H1 (cell line): ENCODE data around the gene NCOA6. TPM values are rescaled to one million over a fixed set of nuclear protein-coding genes. Genes with fewer than 3 reads are reported as not detected.

Source experiments
- CTCF ChIA-PET: fragments of 300-600 bp; sonication (Branson Sonifier 250); formaldehyde crosslinking; loops from one replicate; lab custom pipeline; 2021; ENCODE audit not compliant: partially characterized antibody; lab: Charles Lee
- POLR2A ChIA-PET: fragments of 300-600 bp; sonication (Branson Sonifier 250); formaldehyde crosslinking; loops from one replicate; lab custom pipeline; 2021; ENCODE audit warnings: inconsistent platforms; ENCODE audit not compliant: partially characterized antibody; lab: Charles Lee
- DNase-seq, 2 experiments: peaks; one replicate each; pipeline versions ENCODE4 v3.0.0 to v3.0.0-alpha.2; 2010 to 2022; ENCODE audit warnings: low spot score in 2 of 2, low read depth in 1 of 2, mixed read lengths in 1 of 2
- FAIRE-seq: peaks from 2 replicates; lab custom pipeline; 2011; peaks lifted over from hg19 to GRCh38; lab: Jason Lieb, UNC
- H2AFZ ChIP-seq: 2 replicates; pipeline ENCODE4 v1.8.1; 2012; ENCODE audit warnings: low read length, inconsistent platforms
- H2AK5ac ChIP-seq: 2 replicates; pipeline ENCODE4 v1.6.1; 2013; ENCODE audit warnings: low read depth, low read length
- H2BK120ac ChIP-seq: replicated peaks from 2 replicates; pipeline ENCODE3; 2013; ENCODE audit warnings: low read depth, low read length, inconsistent platforms
- H2BK12ac ChIP-seq: 2 replicates; pipeline ENCODE4 v1.6.1; 2013; ENCODE audit warnings: low read depth, low read length
- H2BK15ac ChIP-seq: 2 replicates; pipeline ENCODE4 v1.6.1; 2013; ENCODE audit warnings: low read length
- H2BK20ac ChIP-seq: 2 replicates; pipeline ENCODE4 v1.6.1; 2013; ENCODE audit warnings: low read length
- H2BK5ac ChIP-seq: 2 replicates; pipeline ENCODE4 v1.6.1; 2013; ENCODE audit warnings: low read depth, low read length
- H3K14ac ChIP-seq: 2 replicates; pipeline ENCODE4 v1.6.1; 2013; ENCODE audit warnings: inconsistent platforms; ENCODE audit not compliant: insufficient read length
- H3K18ac ChIP-seq: 2 replicates; pipeline ENCODE4 v1.6.1; 2013; ENCODE audit warnings: low read length; ENCODE audit errors: extremely low read depth
- H3K23ac ChIP-seq: 2 replicates; pipeline ENCODE4 v1.6.1; 2013; ENCODE audit warnings: inconsistent platforms; ENCODE audit not compliant: insufficient read length
- H3K23me2 ChIP-seq: 2 replicates; pipeline ENCODE4 v1.6.1; 2013; ENCODE audit warnings: low read depth, low read length
- H3K27ac ChIP-seq: 2 replicates; pipeline ENCODE4 v1.6.1; 2011; ENCODE audit warnings: low read depth, low read length, inconsistent platforms
- H3K27me3 ChIP-seq, 4 experiments: replicated peaks in 1 of 4; 1 replicate in 1 of 4; 2 replicates in 3 of 4; pipeline versions ENCODE4 v1.6.1 to v1.8.1; 2011 to 2013; ENCODE audit warnings: low read length in 3 of 4, mild to moderate bottlenecking in 3 of 4, inconsistent platforms in 2 of 4, mixed read lengths in 2 of 4, moderate library complexity in 1 of 4; ENCODE audit not compliant: control insufficient read depth in 3 of 4, insufficient read depth in 3 of 4; ENCODE audit errors: extremely low read depth in 1 of 4
- H3K36me3 ChIP-seq, 4 experiments: 2 replicates each; pipeline versions ENCODE4 v1.6.1 to v1.8.1; 2011 to 2013; ENCODE audit warnings: mild to moderate bottlenecking in 4 of 4, low read length in 3 of 4, moderate library complexity in 2 of 4, control low read depth in 1 of 4, inconsistent platforms in 1 of 4; ENCODE audit not compliant: insufficient read depth in 4 of 4, control insufficient read depth in 2 of 4
- H3K4ac ChIP-seq: replicated peaks from 2 replicates; pipeline ENCODE3; 2013; ENCODE audit warnings: low read length, low read depth, mixed read lengths, inconsistent platforms; ENCODE audit not compliant: insufficient read length
- H3K4me1 ChIP-seq, 4 experiments: replicated peaks in 1 of 4; 1 replicate in 1 of 4; 2 replicates in 3 of 4; pipeline versions ENCODE4 v1.6.1 to v1.8.1; 2011 to 2013; ENCODE audit warnings: low read length in 3 of 4, inconsistent platforms in 2 of 4, mixed read lengths in 1 of 4; ENCODE audit not compliant: insufficient read depth in 4 of 4, control insufficient read depth in 3 of 4
- H3K4me2 ChIP-seq, 2 experiments: 2 replicates each; pipeline versions ENCODE4 v1.6.1 to v1.8.1; 2011 to 2013; ENCODE audit warnings: low read depth in 2 of 2, low read length in 2 of 2, control low read depth in 1 of 2, inconsistent platforms in 1 of 2, mild to moderate bottlenecking in 1 of 2; ENCODE audit not compliant: insufficient read depth in 1 of 2
- H3K4me3 ChIP-seq, 4 experiments: fragments of 200-600, 300-600 bp in 1 of 4; sonication (generic), shearing (Covaris generic), sonication (Bioruptor Twin) in 1 of 4; 2 replicates each; pipeline versions ENCODE4 v1.5.1 to v1.8.1; 2011 to 2016; ENCODE audit warnings: low read length in 4 of 4, low read depth in 3 of 4, control low read depth in 2 of 4, inconsistent platforms in 2 of 4, mild to moderate bottlenecking in 2 of 4, mixed read lengths in 1 of 4, moderate library complexity in 1 of 4; ENCODE audit not compliant: insufficient read depth in 2 of 4; ENCODE audit errors: extremely low read depth in 1 of 4
- H3K56ac ChIP-seq: replicated peaks from 2 replicates; pipeline ENCODE3; 2013; ENCODE audit warnings: low read depth, mild to moderate bottlenecking, mixed read lengths, low read length, inconsistent platforms; ENCODE audit not compliant: insufficient read length
- H3K79me1 ChIP-seq: 2 replicates; pipeline ENCODE4 v1.6.1; 2013; ENCODE audit warnings: low read depth, low read length, control low read depth
- H3K79me2 ChIP-seq, 2 experiments: 2 replicates each; pipeline versions ENCODE4 v1.6.1 to v1.8.1; 2012 to 2013; ENCODE audit warnings: low read length in 2 of 2, mild to moderate bottlenecking in 2 of 2, inconsistent platforms in 1 of 2; ENCODE audit not compliant: insufficient read depth in 2 of 2, control insufficient read depth in 1 of 2
- H3K9ac ChIP-seq, 4 experiments: replicated peaks in 1 of 4; 1 replicate in 1 of 4; 2 replicates in 3 of 4; pipeline versions ENCODE4 v1.6.1 to v1.8.1; 2011 to 2013; ENCODE audit warnings: low read depth in 3 of 4, low read length in 3 of 4, control low read depth in 2 of 4, mild to moderate bottlenecking in 2 of 4, moderate library complexity in 2 of 4, inconsistent platforms in 1 of 4; ENCODE audit errors: extremely low read depth in 1 of 4
- H3K9me3 ChIP-seq, 2 experiments: 2 replicates each; pipeline versions ENCODE4 v1.6.1 to v1.8.1; 2012 to 2013; ENCODE audit warnings: mild to moderate bottlenecking in 2 of 2, moderate library complexity in 2 of 2, control low read depth in 1 of 2, inconsistent platforms in 1 of 2, low read depth in 1 of 2, low read length in 1 of 2, mixed read lengths in 1 of 2; ENCODE audit not compliant: insufficient read depth in 2 of 2
- H4K20me1 ChIP-seq, 2 experiments: replicated peaks in 1 of 2; 2 replicates each; pipeline versions ENCODE3 to v1.8.1; 2011 to 2013; ENCODE audit warnings: inconsistent platforms in 2 of 2, low read length in 2 of 2, mild to moderate bottlenecking in 1 of 2; ENCODE audit not compliant: insufficient read depth in 2 of 2, control insufficient read depth in 1 of 2
- H4K5ac ChIP-seq: 2 replicates; pipeline ENCODE4 v1.6.1; 2013; ENCODE audit warnings: low read length, low read depth, mixed read lengths, inconsistent platforms; ENCODE audit not compliant: insufficient read length
- H4K8ac ChIP-seq: 2 replicates; pipeline ENCODE4 v1.8.0; 2013; ENCODE audit warnings: mild to moderate bottlenecking, moderate library complexity, low read length, inconsistent platforms; ENCODE audit not compliant: insufficient read depth; ENCODE audit errors: extremely low read depth
- H4K91ac ChIP-seq: replicated peaks from 2 replicates; pipeline ENCODE3; 2013; ENCODE audit warnings: low read length, mixed read lengths, inconsistent platforms; ENCODE audit not compliant: insufficient read length
- CBX8 ChIP-seq: fragments of 300-800, 300-1000 bp; sonication (generic); IDR thresholded peaks from 2 replicates; pipeline ENCODE4 v1.7.1; 2016; ENCODE audit warnings: low read depth, low read length, borderline replicate concordance
- CTBP2 ChIP-seq: IDR thresholded peaks from 2 replicates; pipeline ENCODE4 v1.7.0; 2011; ENCODE audit warnings: borderline replicate concordance, mild to moderate bottlenecking, moderate library complexity, mixed read lengths, low read length; ENCODE audit not compliant: insufficient read depth, insufficient read length
- EZH2 ChIP-seq: fragments of 200-600 bp; sonication (generic); IDR thresholded peaks from 2 replicates; pipeline ENCODE4 v1.7.1; 2012; ENCODE audit warnings: low read depth, mild to moderate bottlenecking, moderate library complexity, low read length, inconsistent platforms; ENCODE audit not compliant: severe bottlenecking
- JUND ChIP-seq: IDR thresholded peaks from 2 replicates; pipeline ENCODE4 v1.6.1; 2011; ENCODE audit warnings: mild to moderate bottlenecking, improper control_type of control experiment, low read length
- KDM1A ChIP-seq: fragments of 200-600, 300-600 bp; sonication (generic); IDR thresholded peaks from 2 replicates; pipeline ENCODE4 v1.7.1; 2016; ENCODE audit warnings: mild to moderate bottlenecking, low read length, borderline replicate concordance
- NRF1 ChIP-seq: IDR thresholded peaks from 2 replicates; pipeline ENCODE4 v1.6.1; 2011; ENCODE audit warnings: mild to moderate bottlenecking, low read depth, low read length, improper control_type of control experiment
- POLR2A ChIP-seq, 2 experiments: IDR thresholded peaks; 1 replicate in 1 of 2; 2 replicates in 1 of 2; pipeline ENCODE4 v1.6.1; 2011; ENCODE audit warnings: low read depth in 2 of 2, low read length in 2 of 2, mild to moderate bottlenecking in 2 of 2; ENCODE audit errors: control extremely low read depth in 1 of 2
- POU5F1 ChIP-seq: IDR thresholded peaks from 2 replicates; pipeline ENCODE4 v1.6.1; 2011; ENCODE audit warnings: low read depth, mild to moderate bottlenecking, low read length, moderate library complexity
- RFX5 ChIP-seq: IDR thresholded peaks from 2 replicates; pipeline ENCODE4 v1.6.1; 2011; ENCODE audit warnings: low read depth, low read length, improper control_type of control experiment, borderline replicate concordance
- SP1 ChIP-seq: IDR thresholded peaks from 2 replicates; pipeline ENCODE4 v1.6.1; 2011; ENCODE audit warnings: low read depth, low read length
- TBP ChIP-seq: IDR thresholded peaks from 2 replicates; pipeline ENCODE4 v1.6.1; 2011; ENCODE audit warnings: low read depth, low read length, improper control_type of control experiment
- TCF12 ChIP-seq: IDR thresholded peaks from 2 replicates; pipeline ENCODE4 v1.6.1; 2011; ENCODE audit warnings: low read depth, mild to moderate bottlenecking, low read length
- WGBS, 2 experiments: shearing (Covaris generic) in 1 of 2; methylation state at CpG; one replicate each; pipeline versions ENCODE4 v1.1.6 to v1.1.7; 2013 to 2015; ENCODE audit warnings: low lambda C conversion rate in 2 of 2, mixed read lengths in 2 of 2, inconsistent platforms in 1 of 2, low coverage in 1 of 2, missing lambda C conversion rate in 1 of 2; ENCODE audit not compliant: insufficient replicate concordance in 2 of 2, insufficient coverage in 1 of 2, insufficient read length in 1 of 2; ENCODE audit errors: extremely low coverage in 1 of 2, missing lambda C conversion rate in 1 of 2; 5-methylcytosine and 5-hydroxymethylcytosine counted together
- polyA plus RNA-seq, 7 experiments: library from polyadenylated mRNA; depleted of rRNA in 3 of 7; stranded (reverse) in 5 of 7; unstranded in 2 of 7; fragments of >200 nt in 5 of 7; fragments of 200-250 nt in 2 of 7; gene quantifications; 1 replicate in 5 of 7; 2 replicates in 1 of 7; 4 replicates in 1 of 7; pipeline versions ENCODE4 v1.2.1 to v1.2.3, GENCODE V29; 2011 to 2013; ENCODE audit warnings: missing spikeins in 2 of 7, mixed read lengths in 2 of 7
- total RNA-seq: library from RNA; stranded (reverse); fragmentation: NEBNext Ultra II Directional; extraction: Animal tissue kit (Norgen Biotek cat#: 25700); gene quantifications from 2 replicates; pipeline ENCODE4 v1.2.1, GENCODE V29; 2021

NCOA6 gene
- total and polyA plus RNA-seq, 2 of the 8 experiments (the other 6 are each of a cell fraction or from before 2014, with no cell fraction given) = 9.0 to 9.5 TPM

DNA sequence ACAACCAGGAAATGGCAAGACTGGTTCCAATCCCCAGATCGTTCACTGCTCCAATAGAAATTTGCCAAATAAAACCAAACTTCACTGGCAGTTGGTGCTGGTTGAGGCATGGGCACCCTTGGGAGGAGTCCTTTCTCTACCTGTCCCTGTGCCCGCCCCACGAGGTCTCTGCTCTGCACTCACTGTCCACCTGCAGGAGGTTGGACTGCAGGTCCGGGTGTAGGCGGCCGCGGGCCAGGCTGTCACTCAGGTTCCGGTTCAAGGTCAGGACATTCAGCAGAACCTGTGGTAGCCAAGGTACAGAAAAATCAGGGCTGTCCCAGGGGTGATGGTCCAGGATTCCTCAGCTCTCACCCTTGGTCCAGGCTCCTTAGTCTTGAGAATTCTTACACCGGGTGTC, 24.3 kb upstream of the NCOA6 start:
- no peak overlapping the region for H4K5ac ChIP-seq
- no peak overlapping the region for H2BK5ac ChIP-seq
- no peak for DNase-seq
- H3K36me3 ChIP-seq = peaks cover 2 to 20% (median 8%) of the 10 kb centered on the region in 4 experiments; a peak in 5 of 8 replicates
- no peaks in the 10 kb centered on the region for H3K27me3 ChIP-seq
- H4K20me1 ChIP-seq = no peaks in the 10 kb centered on the region
- no peak overlapping the region for H3K18ac ChIP-seq
- H3K4me2 ChIP-seq = no peak overlapping the region
- H3K79me1 ChIP-seq = no peaks in the 10 kb centered on the region; the same call in 1 of the 2 replicates
- H3K4me1 ChIP-seq = no peaks in the 10 kb centered on the region
- H3K14ac ChIP-seq = no peak overlapping the region
- TF ChIP-seq SP1 (no peak), EZH2 (no peak), JUND (no peak), CTBP2 (no peak), TBP (no peak), NRF1 (no peak), RFX5 (no peak), KDM1A (no peak), POLR2A (IDR thresholded peaks at IDR 0.05; ENCODE audit: control extremely low read depth in 1 of 2, low read depth in 2 of 2, low read length in 2 of 2) (no peak), TCF12 (no peak), CBX8 (no peak), POU5F1 (no peak)
- no peak overlapping the region for H2AK5ac ChIP-seq
- no peaks in the 10 kb centered on the region for H3K79me2 ChIP-seq
- no peak overlapping the region for H3K4ac ChIP-seq
- H3K4me3 ChIP-seq = no peak overlapping the region
- H3K56ac ChIP-seq = no peak overlapping the region
- no peak overlapping the region for H4K8ac ChIP-seq
- no peak overlapping the region for H2BK15ac ChIP-seq
- H2BK120ac ChIP-seq = no peak overlapping the region
- H3K23me2 ChIP-seq = no peaks in the 10 kb centered on the region
- H4K91ac ChIP-seq = no peak overlapping the region
- no peak overlapping the region for H2AFZ ChIP-seq
- 90% methylated on average over 9 of the region's 9 CpGs; no CpG with 5 or more reads in 1 of the 2 experiments for WGBS, 2 experiments
- no peak overlapping the region for H2BK12ac ChIP-seq
- no peak overlapping the region for H3K23ac ChIP-seq
- no peak overlapping the region for H2BK20ac ChIP-seq
- H3K27ac ChIP-seq = no peak overlapping the region
- no peaks in the 10 kb centered on the region for H3K9me3 ChIP-seq
- ChIA-PET CTCF (no interaction called here), POLR2A (no interaction called here)
- H3K9ac ChIP-seq = no peak overlapping the region
- FAIRE-seq = no peak
